Stimulated activated CD4-positive, alpha-beta T cell treated with anti-CD3 and anti-CD28 coated beads, TNF-alpha, amount 100 ng/mL, for 1 hour (primary cell): Measurements from ENCODE around the gene CYP4B1.

Experiments used
- DNase-seq, 3 donors: peaks; one replicate each; pipeline ENCODE4 v3.0.0-alpha.2; 2020; ENCODE audit warnings: low read depth in 3 of 3, low spot score in 1 of 3

The CYP4B1 gene

GRCh38 chr1:46793126-46793525 lies 5.7 kb upstream of the CYP4B1 start:
- DNase-seq: no peak

- no peak for DNase-seq
Measured at GRCh38 chr1:46797696-46798470, 963 bp upstream of the CYP4B1 start.

GRCh38 chr1:46800742-46801141 lies 1.9 kb downstream of the CYP4B1 start:
- no peak for DNase-seq

- DNase-seq: no peak
Measured at GRCh38 chr1:46801323-46802055, 2.6 kb downstream of the CYP4B1 start.

- no peak for DNase-seq
Measured at GRCh38 chr1:46802081-46802480, 3.2 kb downstream of the CYP4B1 start.

GRCh38 chr1:46802901-46803574 lies 4.2 kb downstream of the CYP4B1 start:
- DNase-seq: no peak

- no peak for DNase-seq
Measured at GRCh38 chr1:46804027-46804889, 5.4 kb downstream of the CYP4B1 start.

GRCh38 chr1:46804926-46805325 lies 6.1 kb downstream of the CYP4B1 start:
- no peak for DNase-seq

GRCh38 chr1:46805755-46806154 lies 6.9 kb downstream of the CYP4B1 start:
- no peak for DNase-seq

- DNase-seq: no peak
Measured at GRCh38 chr1:46806196-46807020, 7.6 kb downstream of the CYP4B1 start.

GRCh38 chr1:46807046-46807972 lies 8.5 kb downstream of the CYP4B1 start:
- no peak for DNase-seq

GRCh38 chr1:46809071-46809470 lies 10.2 kb downstream of the CYP4B1 start:
- no peak for DNase-seq

GRCh38 chr1:46809904-46810303 lies 11.1 kb downstream of the CYP4B1 start:
- DNase-seq: no peak

- no peak for DNase-seq
Measured at GRCh38 chr1:46810596-46810995, 11.8 kb downstream of the CYP4B1 start.

GRCh38 chr1:46811053-46811452 lies 12.2 kb downstream of the CYP4B1 start:
- no peak for DNase-seq

- no peak for DNase-seq
Measured at GRCh38 chr1:46812065-46812963, 13.5 kb downstream of the CYP4B1 start.

GRCh38 chr1:46812996-46813857 lies 14.4 kb downstream of the CYP4B1 start:
- no peak for DNase-seq
